ENCODE results near the gene IRF2BP1.
A peak's percentile ranks its signal among the peaks of the same experiment; 100 is the strongest.

Gene IRF2BP1

DNA sequence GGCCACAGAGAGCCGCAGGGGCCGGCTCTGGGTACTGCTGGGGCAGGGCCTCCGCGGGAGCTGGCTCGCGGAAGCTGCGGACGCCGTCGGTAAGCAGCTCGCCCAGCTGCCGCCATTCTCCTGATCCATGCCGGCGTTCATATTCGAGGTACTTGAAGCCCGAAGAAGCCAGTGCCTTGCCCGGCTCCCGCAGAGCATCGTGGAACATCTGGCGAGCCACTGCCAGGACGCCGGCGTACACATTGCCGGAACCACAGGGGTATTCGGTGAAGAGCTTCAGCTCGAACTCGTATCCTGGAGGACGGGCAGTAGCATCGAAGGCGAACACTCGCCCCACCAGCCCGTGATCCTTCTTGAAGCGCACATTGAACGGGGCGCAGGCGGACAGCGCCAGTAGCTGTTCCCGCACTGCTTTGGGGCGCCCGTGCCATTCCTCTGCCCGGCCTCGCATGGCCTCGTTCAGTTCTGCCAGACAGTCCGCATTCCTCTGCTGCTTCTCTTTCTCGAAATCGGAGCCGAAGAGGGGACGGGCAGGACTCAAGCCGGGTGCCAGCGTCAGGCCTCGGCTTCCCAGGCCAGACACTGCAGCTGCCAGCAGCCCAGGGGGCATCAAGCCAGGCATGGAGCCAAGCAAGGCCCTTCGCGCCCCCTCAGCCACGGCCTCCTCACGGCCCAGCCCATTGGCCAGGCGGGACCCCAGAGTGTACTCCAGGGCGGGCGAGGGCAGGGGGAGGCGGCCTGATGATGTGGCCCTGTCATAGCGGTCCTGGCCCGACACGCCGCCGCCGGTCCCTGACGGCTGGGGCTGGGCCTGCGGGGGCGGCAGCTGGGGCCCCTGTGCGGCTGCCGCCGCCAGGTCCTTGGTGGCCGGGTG, 1.0 kb downstream of the IRF2BP1 start:
- H3K4me3 ChIP-seq (replicated peaks; ENCODE audit: insufficient read depth, low read length) = peak overlapping the region; percentile 67
- TF ChIP-seq GABPA (IDR thresholded peaks at IDR 0.05; ENCODE audit: low read depth) = no peak
- 0 out of 2 replicates have a peak, but pooled peaks have one; percentile 9 for TF ChIP-seq POLR2AphosphoS5 (IDR thresholded peaks at IDR 0.05; ENCODE audit: low read depth)
- peak overlapping the region; percentile 84; the same call in 1 of the 2 replicates for H3K27ac ChIP-seq (replicated peaks)
- DNase-seq (ENCODE audit: low read depth in 1 of 2, low spot score in 1 of 2) = no peak
- H3K27me3 ChIP-seq (ENCODE audit: insufficient read depth, poor library complexity, severe bottlenecking) = no peaks in the 10 kb centered on the region

DNA sequence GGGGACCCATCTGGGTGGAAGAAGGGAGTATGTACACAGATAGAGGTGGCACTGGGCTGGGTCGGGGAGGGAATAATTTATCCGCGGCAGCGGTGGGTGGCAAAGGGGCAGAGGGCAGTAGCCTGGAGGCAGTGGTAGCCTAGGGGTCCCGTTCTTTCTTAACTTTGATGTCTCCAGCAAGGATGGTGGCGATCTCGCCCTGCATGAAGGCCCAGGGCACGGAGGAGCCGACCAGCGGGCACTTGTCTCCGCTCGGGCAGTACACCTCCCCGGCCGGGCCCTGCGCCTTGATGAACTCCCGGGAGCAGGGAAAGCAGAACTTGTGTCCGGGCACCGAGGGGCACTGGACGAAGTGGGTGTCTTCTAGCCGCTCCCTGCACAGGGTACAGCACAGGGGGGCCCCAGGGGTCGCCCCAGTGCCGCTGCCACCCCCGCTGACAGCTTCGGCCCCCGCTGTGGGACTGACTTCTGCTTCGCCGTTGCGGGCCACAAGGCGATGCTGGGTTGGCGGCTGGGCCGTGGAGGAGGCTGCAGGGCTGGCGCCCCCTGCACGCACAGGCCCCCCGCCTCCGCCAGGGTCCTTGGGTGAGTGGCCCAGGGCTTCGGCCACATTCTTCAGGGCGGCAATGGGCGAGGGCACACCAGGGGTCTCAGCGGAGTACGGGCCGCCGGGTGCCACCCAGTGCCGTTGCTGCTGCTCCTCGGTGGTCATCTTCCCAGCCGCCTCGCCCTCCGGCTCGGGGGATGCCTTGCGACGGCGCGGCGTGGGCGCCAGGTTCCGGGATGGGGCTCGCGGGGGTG, 1.9 kb downstream of the IRF2BP1 start:
- Histone ChIP-seq H3K4me3 (replicated peaks; ENCODE audit: insufficient read depth, low read length) (no peak overlapping the region), H3K27ac (replicated peaks) (no peak overlapping the region)

DNA sequence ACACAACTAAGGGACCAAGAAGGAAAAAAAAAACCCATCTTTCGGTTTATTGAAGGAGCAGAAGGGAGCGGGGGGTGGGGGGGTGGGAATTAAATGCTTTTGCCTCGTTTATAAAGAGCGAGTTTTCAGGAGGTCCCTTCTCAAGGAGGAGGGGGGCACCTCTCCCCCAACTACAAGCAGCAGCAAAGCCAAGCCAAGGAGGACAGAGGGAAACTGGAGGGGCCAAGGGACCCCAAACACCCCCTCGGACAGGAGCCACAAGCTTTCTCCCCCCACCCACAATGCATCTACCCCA, 2.4 kb downstream of the IRF2BP1 start:
- no peak overlapping the region for H3K4me3 ChIP-seq (replicated peaks; ENCODE audit: insufficient read depth, low read length)
- H3K27me3 ChIP-seq (ENCODE audit: insufficient read depth, poor library complexity, severe bottlenecking) = peaks cover 2% of the 10 kb centered on the region
- DNase-seq (ENCODE audit: low read depth in 1 of 2, low spot score in 1 of 2) = no peak
- H3K27ac ChIP-seq (replicated peaks) = no peak overlapping the region
- TF ChIP-seq SPI1 (IDR thresholded peaks at IDR 0.05; ENCODE audit: borderline replicate concordance, low read depth) (no peak), POLR2AphosphoS5 (IDR thresholded peaks at IDR 0.05; ENCODE audit: low read depth) (no peak), GABPA (IDR thresholded peaks at IDR 0.05; ENCODE audit: low read depth) (no peak)
- TF ChIP-seq, protein P1, sequence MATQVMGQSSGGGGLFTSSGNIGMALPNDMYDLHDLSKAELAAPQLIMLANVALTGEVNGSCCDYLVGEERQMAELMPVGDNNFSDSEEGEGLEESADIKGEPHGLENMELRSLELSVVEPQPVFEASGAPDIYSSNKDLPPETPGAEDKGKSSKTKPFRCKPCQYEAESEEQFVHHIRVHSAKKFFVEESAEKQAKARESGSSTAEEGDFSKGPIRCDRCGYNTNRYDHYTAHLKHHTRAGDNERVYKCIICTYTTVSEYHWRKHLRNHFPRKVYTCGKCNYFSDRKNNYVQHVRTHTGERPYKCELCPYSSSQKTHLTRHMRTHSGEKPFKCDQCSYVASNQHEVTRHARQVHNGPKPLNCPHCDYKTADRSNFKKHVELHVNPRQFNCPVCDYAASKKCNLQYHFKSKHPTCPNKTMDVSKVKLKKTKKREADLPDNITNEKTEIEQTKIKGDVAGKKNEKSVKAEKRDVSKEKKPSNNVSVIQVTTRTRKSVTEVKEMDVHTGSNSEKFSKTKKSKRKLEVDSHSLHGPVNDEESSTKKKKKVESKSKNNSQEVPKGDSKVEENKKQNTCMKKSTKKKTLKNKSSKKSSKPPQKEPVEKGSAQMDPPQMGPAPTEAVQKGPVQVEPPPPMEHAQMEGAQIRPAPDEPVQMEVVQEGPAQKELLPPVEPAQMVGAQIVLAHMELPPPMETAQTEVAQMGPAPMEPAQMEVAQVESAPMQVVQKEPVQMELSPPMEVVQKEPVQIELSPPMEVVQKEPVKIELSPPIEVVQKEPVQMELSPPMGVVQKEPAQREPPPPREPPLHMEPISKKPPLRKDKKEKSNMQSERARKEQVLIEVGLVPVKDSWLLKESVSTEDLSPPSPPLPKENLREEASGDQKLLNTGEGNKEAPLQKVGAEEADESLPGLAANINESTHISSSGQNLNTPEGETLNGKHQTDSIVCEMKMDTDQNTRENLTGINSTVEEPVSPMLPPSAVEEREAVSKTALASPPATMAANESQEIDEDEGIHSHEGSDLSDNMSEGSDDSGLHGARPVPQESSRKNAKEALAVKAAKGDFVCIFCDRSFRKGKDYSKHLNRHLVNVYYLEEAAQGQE (IDR thresholded peaks at IDR 0.05; ENCODE audit: insufficient replicate concordance, low read depth) = no peak
- TF ChIP-seq, protein P2, sequence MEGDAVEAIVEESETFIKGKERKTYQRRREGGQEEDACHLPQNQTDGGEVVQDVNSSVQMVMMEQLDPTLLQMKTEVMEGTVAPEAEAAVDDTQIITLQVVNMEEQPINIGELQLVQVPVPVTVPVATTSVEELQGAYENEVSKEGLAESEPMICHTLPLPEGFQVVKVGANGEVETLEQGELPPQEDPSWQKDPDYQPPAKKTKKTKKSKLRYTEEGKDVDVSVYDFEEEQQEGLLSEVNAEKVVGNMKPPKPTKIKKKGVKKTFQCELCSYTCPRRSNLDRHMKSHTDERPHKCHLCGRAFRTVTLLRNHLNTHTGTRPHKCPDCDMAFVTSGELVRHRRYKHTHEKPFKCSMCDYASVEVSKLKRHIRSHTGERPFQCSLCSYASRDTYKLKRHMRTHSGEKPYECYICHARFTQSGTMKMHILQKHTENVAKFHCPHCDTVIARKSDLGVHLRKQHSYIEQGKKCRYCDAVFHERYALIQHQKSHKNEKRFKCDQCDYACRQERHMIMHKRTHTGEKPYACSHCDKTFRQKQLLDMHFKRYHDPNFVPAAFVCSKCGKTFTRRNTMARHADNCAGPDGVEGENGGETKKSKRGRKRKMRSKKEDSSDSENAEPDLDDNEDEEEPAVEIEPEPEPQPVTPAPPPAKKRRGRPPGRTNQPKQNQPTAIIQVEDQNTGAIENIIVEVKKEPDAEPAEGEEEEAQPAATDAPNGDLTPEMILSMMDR (IDR thresholded peaks at IDR 0.05; ENCODE audit: insufficient read depth, low read length) = no peak

More for the DNA sequence above, 1.9 kb downstream of the IRF2BP1 start:
- DNase-seq (ENCODE audit: low read depth in 1 of 2, low spot score in 1 of 2) = no peak
- TF ChIP-seq, protein P1 (IDR thresholded peaks at IDR 0.05; ENCODE audit: insufficient replicate concordance, low read depth) = no peak
- TF ChIP-seq POLR2AphosphoS5 (IDR thresholded peaks at IDR 0.05; ENCODE audit: low read depth) = no peak
- TF ChIP-seq GABPA (IDR thresholded peaks at IDR 0.05; ENCODE audit: low read depth) = no peak
- TF ChIP-seq, protein P2 (IDR thresholded peaks at IDR 0.05; ENCODE audit: insufficient read depth, low read length) = no peak
- no peak for TF ChIP-seq SPI1 (IDR thresholded peaks at IDR 0.05; ENCODE audit: borderline replicate concordance, low read depth)
- peaks cover 2% of the 10 kb centered on the region for H3K27me3 ChIP-seq (ENCODE audit: insufficient read depth, poor library complexity, severe bottlenecking)

Data from HL-60 (cell line).